Aorta (tissue), 5 donors: ENCODE data around the gene WDR5. TPM values are rescaled to one million over a fixed set of nuclear protein-coding genes. Genes with fewer than 3 reads are reported as not detected.
"Not testable (repeated sequence)": the region's sequence is repeated elsewhere in the genome, so short reads cannot be mapped to it uniquely, and the experiment has no call there.

Source experiments
- ATAC-seq: fragments of 200-7000 bp; cut with Tn5 transposase; one replicate; pipeline ENCODE4 v1.9.1; 2022; ENCODE audit warnings: moderate library complexity; ENCODE audit not compliant: low FRiP score
- DNase-seq, 2 donors: peaks; one replicate each; pipeline ENCODE4 v3.0.0-alpha.2; 2020
- H3K27ac ChIP-seq, 2 donors: one replicate each; pipeline ENCODE4 v1.5.1; 2013; ENCODE audit warnings: low read length in 2 of 2, mild to moderate bottlenecking in 2 of 2, moderate library complexity in 2 of 2, control low read depth in 1 of 2, inconsistent platforms in 1 of 2, low read depth in 1 of 2
- H3K27me3 ChIP-seq, 2 donors: one replicate each; pipeline ENCODE4 v1.6.1; 2013; ENCODE audit warnings: control low read depth in 1 of 2, low read length in 1 of 2, mild to moderate bottlenecking in 1 of 2, moderate library complexity in 1 of 2; ENCODE audit not compliant: insufficient read depth in 2 of 2, control insufficient read depth in 1 of 2
- H3K36me3 ChIP-seq, 2 donors: one replicate each; pipeline ENCODE4 v1.6.1; 2013; ENCODE audit warnings: control low read depth in 1 of 2, low read length in 1 of 2, mild to moderate bottlenecking in 1 of 2; ENCODE audit not compliant: insufficient read depth in 2 of 2, control insufficient read depth in 1 of 2
- H3K4me1 ChIP-seq, 2 donors: one replicate each; pipeline ENCODE4 v1.6.1; 2013; ENCODE audit warnings: low read length in 2 of 2, control low read depth in 1 of 2, mild to moderate bottlenecking in 1 of 2, moderate library complexity in 1 of 2; ENCODE audit not compliant: insufficient read depth in 2 of 2, control insufficient read depth in 1 of 2
- H3K4me3 ChIP-seq, 2 donors: one replicate each; pipeline ENCODE4 v1.5.1; 2013; ENCODE audit warnings: low read length in 2 of 2, control low read depth in 1 of 2, mild to moderate bottlenecking in 1 of 2
- H3K9me3 ChIP-seq: one replicate; pipeline ENCODE4 v1.6.1; 2013; ENCODE audit warnings: mild to moderate bottlenecking, low read length; ENCODE audit not compliant: control insufficient read depth
- WGBS, 2 donors: extraction: QIAGEN DNeasy Blood & Tissue Kit; methylation state at CpG; one replicate each; pipeline ENCODE4 v1.1.7; 2013; 5-methylcytosine and 5-hydroxymethylcytosine counted together
- intact Hi-C, 2 donors: fragments of 100-400 bp; cut with DNase I; formaldehyde crosslinking; loops; one replicate each; pipeline versions ENCODE4 v1.14.2 to v1.15.0; 2022
- long read RNA-seq, 2 donors: library from polyadenylated mRNA; unstranded; transcript quantifications; one replicate each; pipeline ENCODE4 v2.0.0, GENCODE V29; 2020 to 2021
- polyA plus RNA-seq, 2 donors: library from polyadenylated mRNA; stranded (reverse); fragments of 200-250 nt; gene quantifications; one replicate each; pipeline ENCODE4 v1.2.3, GENCODE V29; 2013
- total RNA-seq, 2 donors: library from RNA; stranded (reverse); fragmentation: NEBNext Ultra II Directional; extraction: Animal tissue kit (Norgen Biotek cat#: 25700); gene quantifications; one replicate each; pipeline ENCODE4 v1.2.1, GENCODE V29; 2021
- donor health status: healthy with polysubstance abuse.
- donor health status: Bipolar disorder and iron deficiency.
- donor health status: DM: no; HTN: no; CAD: no.
- donor health status: DM: no; HTN: no; CAD: no.
- donor health status: DM: yes; HTN: yes; CAD: no.

WDR5 gene
- total RNA-seq (10 to 100 TPM; 15.4 to 25.1 TPM), polyA plus RNA-seq (10 to 100 TPM; 11.5 to 14.9 TPM)
- long read RNA-seq, donor 1, transcript WDR5-201 (14 exons, 3,151 nt) = major isoform, 6 of 13 reads
- long read RNA-seq, donor 1, partial matches to known transcripts = 6 of 13 reads
- long read RNA-seq, donor 1, other reads (novel, unspliced or antisense) = 1 of 13 reads
- long read RNA-seq, donor 2, partial matches to known transcripts = 0 of 6 reads
- long read RNA-seq, donor 2, other reads (novel, unspliced or antisense) = 6 of 6 reads

DNA sequence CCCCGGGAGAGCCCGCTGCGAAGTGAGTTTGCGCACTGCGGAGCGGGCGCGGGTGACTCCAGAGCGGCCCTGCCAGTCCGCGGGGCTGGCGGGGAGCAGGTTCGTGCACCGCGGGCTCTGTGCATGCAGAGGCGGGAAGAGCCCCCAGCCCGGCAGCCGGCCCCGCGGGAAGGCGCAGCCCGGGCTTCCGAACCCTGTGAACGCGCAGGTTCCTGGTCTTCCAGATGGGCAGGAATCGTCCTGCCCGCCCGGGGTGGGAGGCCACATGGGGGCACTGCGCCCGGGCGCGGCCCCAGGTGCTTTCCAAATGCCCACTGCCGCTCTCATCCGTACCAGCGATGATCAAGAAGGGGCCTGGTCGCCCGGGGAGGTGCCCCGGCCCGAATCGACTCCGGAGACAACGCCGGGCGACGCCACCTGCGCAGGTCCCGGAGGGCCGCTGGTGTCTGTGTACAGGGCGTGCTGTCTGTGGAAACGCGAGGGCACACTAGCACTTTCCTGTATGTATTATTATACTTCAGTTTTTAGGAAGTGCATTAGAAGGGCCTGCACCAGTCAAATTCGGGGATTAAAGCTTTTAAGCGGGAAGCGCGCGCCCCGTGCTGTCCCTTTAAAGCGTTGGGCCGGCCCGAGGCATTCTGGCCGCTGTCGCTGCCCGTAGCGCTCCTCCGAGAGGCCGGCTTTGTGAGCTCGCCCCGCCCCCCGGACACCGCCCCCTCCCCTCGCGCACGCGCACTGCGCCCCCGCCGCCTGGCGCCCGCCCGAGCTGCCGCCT, at the start of gene WDR5:
WDR5 (plus strand) TSS at position 740 of the 775 bp plus-strand sequence. CDS start 3,796 bp downstream, outside the sequence.
- ATAC-seq (peak; percentile 96), DNase-seq (peak; percentile 96 to 98)
- peak within 1 kb of the TSS in 1 of 2 donors; percentile 81 for H3K27ac ChIP-seq
- H3K9me3 ChIP-seq = no peaks in the 10 kb centered on the region
- no peaks in the 10 kb centered on the region for H3K27me3 ChIP-seq
- 0% methylated on average over 61 to 81 of the region's 81 CpGs for WGBS, 2 donors
- intact Hi-C loops = loop anchor here in 1 of 2 donors (2.0 kb wide), 2 partner anchors 27 to 111 kb away; partner anchors contain the start of gene BRD3OS
- peaks cover 0 to 2% of the 10 kb centered on the region in 2 donors for H3K36me3 ChIP-seq
- H3K4me3 ChIP-seq = peak within 1 kb of the TSS; percentile 89 to 97
- no peaks in the 10 kb centered on the region for H3K4me1 ChIP-seq

DNA sequence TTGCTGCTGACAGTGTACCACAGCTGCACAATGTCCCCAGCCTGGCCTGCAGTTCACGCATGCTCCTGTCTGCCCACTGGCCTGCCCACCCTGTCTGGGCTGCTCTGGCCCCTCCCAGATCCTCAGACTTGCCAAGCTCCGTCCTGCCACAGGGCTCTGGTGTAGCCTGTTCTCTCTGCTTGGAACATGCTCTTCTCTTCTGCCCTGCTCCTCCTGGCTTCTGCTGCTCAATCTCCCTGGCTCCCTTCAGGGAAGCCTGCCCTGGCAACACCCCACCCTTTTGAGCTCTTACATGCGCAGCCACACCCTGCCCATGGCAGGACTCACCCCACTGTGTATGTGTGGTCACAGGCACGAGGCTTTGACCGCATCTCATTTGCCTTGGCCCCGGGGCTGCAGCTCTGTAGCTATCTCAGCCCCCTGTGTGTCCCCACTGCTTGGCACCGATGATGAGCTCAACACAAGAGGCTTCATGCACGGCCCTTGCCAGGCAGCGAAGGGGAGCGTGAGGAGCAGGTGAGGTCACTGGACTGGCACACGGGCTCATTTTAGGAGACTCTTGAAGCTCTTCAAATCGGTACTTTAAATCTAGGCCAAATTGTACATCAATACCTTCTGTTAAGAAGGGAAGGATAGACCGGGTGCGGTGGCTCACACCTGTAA, 47.7 kb upstream of the WDR5 start:
- DNase-seq (no peak), ATAC-seq (no peak)
- H3K27ac ChIP-seq = no peak overlapping the region
- H3K9me3 ChIP-seq = peaks cover 7% of the 10 kb centered on the region
- no peaks in the 10 kb centered on the region for H3K27me3 ChIP-seq
- intact Hi-C loops = no loop called here
- H3K4me1 ChIP-seq = no peaks in the 10 kb centered on the region
- H3K36me3 ChIP-seq = no peaks in the 10 kb centered on the region
- 81 to 87% methylated on average over 14 of the region's 14 CpGs for WGBS, 2 donors
- no peak overlapping the region for H3K4me3 ChIP-seq

- no peak overlapping the region for H3K4me3 ChIP-seq
- no peaks in the 10 kb centered on the region for H3K27me3 ChIP-seq
- intact Hi-C loops = no loop called here
- 84 to 89% methylated on average over 4 of the region's 4 CpGs for WGBS, 2 donors
- H3K9me3 ChIP-seq = peaks cover 7% of the 10 kb centered on the region
- H3K36me3 ChIP-seq = no peaks in the 10 kb centered on the region
- DNase-seq = no peak
- H3K27ac ChIP-seq = no peak overlapping the region
- no peaks in the 10 kb centered on the region for H3K4me1 ChIP-seq
- ATAC-seq = no peak
Observed at GRCh38 chr9:134089972-134090371, 45.9 kb upstream of the WDR5 start.

DNA sequence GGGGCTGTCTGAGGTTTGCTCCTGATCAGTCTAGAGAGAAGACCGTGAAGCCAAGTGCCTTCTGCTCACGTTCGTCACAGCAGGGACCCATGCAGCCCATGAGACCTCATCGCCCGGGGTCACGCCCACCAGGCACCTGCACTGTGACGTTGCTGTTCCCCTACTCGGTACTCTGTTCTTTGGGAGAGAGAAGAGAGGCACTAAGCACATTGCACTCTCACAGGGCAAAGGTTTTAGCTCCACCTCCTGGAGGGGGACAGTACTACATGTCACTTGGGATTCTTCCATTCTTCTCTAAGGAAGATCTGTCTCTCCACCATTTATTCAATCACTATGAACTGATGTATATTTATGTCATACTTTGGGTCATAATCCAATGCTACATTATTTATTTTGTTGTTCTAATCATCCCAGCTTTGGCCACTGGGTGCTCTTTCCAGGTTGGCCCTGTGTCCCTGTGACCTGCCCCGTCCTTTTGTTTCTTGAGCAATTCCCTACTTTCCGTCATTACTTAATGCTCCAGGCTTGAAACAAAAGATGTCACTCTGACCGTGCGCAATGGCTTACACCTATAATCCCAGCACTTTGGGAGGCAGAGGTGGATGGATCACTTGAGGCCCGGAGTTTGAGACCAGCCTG, 36.6 kb upstream of the WDR5 start:
- Histone ChIP-seq H3K4me1 (no peaks in the 10 kb centered on the region), H3K27ac (no peak overlapping the region), H3K27me3 (peaks cover 0 to 1% of the 10 kb centered on the region in 2 donors), H3K4me3 (no peak overlapping the region), H3K36me3 (no peaks in the 10 kb centered on the region), H3K9me3 (no peaks in the 10 kb centered on the region)
- no peak for DNase-seq
- 45 to 49% methylated on average over 13 of the region's 13 CpGs for WGBS, 2 donors
- no peak for ATAC-seq
- intact Hi-C loops = no loop called here

DNA sequence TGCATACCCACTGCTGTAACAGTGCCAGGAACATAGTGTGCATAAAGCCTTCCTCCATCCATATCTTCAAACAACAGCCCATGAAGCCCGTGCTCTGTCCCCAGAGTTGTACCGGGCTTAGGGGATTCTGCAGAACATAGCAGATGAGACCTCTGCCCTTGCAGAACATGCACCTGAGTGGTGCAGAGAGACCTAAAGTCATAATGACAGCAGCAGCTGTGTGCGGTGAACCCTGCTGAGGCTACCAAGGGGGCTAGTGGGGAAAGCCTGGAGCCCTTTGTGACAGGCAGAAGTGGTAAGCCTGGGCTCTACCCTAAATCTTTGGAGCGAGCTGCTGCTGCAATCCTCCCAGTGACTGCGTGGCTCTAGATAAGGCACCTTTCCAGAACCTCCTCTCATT, 35.8 kb upstream of the WDR5 start:
- no peaks in the 10 kb centered on the region for H3K9me3 ChIP-seq
- ATAC-seq (no peak), DNase-seq (no peak)
- no peaks in the 10 kb centered on the region for H3K36me3 ChIP-seq
- WGBS, 2 donors = 91 to 94% methylated on average over 5 of the region's 5 CpGs
- no peak overlapping the region for H3K4me3 ChIP-seq
- H3K27me3 ChIP-seq = peaks cover 0 to 1% of the 10 kb centered on the region in 2 donors
- H3K4me1 ChIP-seq = no peaks in the 10 kb centered on the region
- H3K27ac ChIP-seq = no peak overlapping the region
- intact Hi-C loops = no loop called here

GRCh38 chr9:134101133-134101532, 34.7 kb upstream of the WDR5 start:
- H3K9me3 ChIP-seq, H3K36me3 ChIP-seq, H3K27ac ChIP-seq, ATAC-seq, H3K4me1 ChIP-seq, intact Hi-C loops, H3K27me3 ChIP-seq, H3K4me3 ChIP-seq, DNase-seq: not testable (repeated sequence)
- WGBS, 2 donors = 67 to 71% methylated on average over 6 of the region's 6 CpGs

GRCh38 chr9:134101623-134102149, 34.2 kb upstream of the WDR5 start:
- Histone ChIP-seq H3K9me3 (no peaks in the 10 kb centered on the region), H3K27ac (no peak overlapping the region), H3K4me3 (no peak overlapping the region), H3K27me3 (no peaks in the 10 kb centered on the region), H3K36me3 (no peaks in the 10 kb centered on the region), H3K4me1 (no peaks in the 10 kb centered on the region)
- 65 to 68% methylated on average over 11 of the region's 11 CpGs for WGBS, 2 donors
- no peak for DNase-seq
- ATAC-seq = no peak
- intact Hi-C loops = no loop called here

GRCh38 chr9:134103391-134103998, 32.4 kb upstream of the WDR5 start:
- intact Hi-C loops = no loop called here
- no peak for ATAC-seq
- DNase-seq = no peak
- Histone ChIP-seq H3K9me3 (no peaks in the 10 kb centered on the region), H3K4me1 (no peaks in the 10 kb centered on the region), H3K27me3 (no peaks in the 10 kb centered on the region), H3K36me3 (no peaks in the 10 kb centered on the region), H3K27ac (no peak overlapping the region), H3K4me3 (no peak overlapping the region)
- 75 to 77% methylated on average over 5 of the region's 5 CpGs for WGBS, 2 donors
